HepG2 (cell line): ENCODE results near the gene SEMA3F. TPM values are rescaled to one million over a fixed set of nuclear protein-coding genes. Genes with fewer than 3 reads are reported as not detected.

Source experiments
- ARID2 ChIP-seq: sonication (generic); formaldehyde crosslinking; IDR thresholded peaks from 2 replicates; pipeline ENCODE4 v1.8.1; 2022; ENCODE audit warnings: mild to moderate bottlenecking, missing genetic modification reagents, borderline replicate concordance
- FOSL2 ChIP-seq: sonication (generic); formaldehyde crosslinking; IDR thresholded peaks from 2 replicates; pipeline ENCODE4 v1.4.0; 2020; ENCODE audit warnings: missing genetic modification reagents
- FOXC1 ChIP-seq: sonication (generic); formaldehyde crosslinking; IDR thresholded peaks from 2 replicates; pipeline ENCODE4 v1.8.0; 2022; ENCODE audit warnings: mild to moderate bottlenecking, missing genetic modification reagents, borderline replicate concordance
- GZF1 ChIP-seq: sonication (generic); formaldehyde crosslinking; IDR thresholded peaks from 2 replicates; pipeline ENCODE4 v1.5.1; 2020; ENCODE audit warnings: mild to moderate bottlenecking, missing genetic modification reagents
- HDAC2 ChIP-seq: sonication (generic); formaldehyde crosslinking; IDR thresholded peaks from 2 replicates; pipeline ENCODE4 v1.4.0; 2020; ENCODE audit warnings: missing genetic modification reagents
- HNF4A ChIP-seq: sonication (generic); formaldehyde crosslinking; IDR thresholded peaks from 2 replicates; pipeline ENCODE4 v1.4.0; 2020; ENCODE audit warnings: missing genetic modification reagents
- HOXA3 ChIP-seq: sonication (generic); formaldehyde crosslinking; IDR thresholded peaks from 2 replicates; pipeline ENCODE4 v1.5.0; 2020; ENCODE audit warnings: missing genetic modification reagents
- IRF1 ChIP-seq: sonication (generic); formaldehyde crosslinking; IDR thresholded peaks from 2 replicates; pipeline ENCODE4 v1.4.0; 2020; ENCODE audit warnings: low read depth, mild to moderate bottlenecking, missing genetic modification reagents
- MTA1 ChIP-seq: sonication (generic); formaldehyde crosslinking; IDR thresholded peaks from 2 replicates; pipeline ENCODE4 v1.4.0; 2020; ENCODE audit warnings: missing genetic modification reagents, mild to moderate bottlenecking, borderline replicate concordance
- NR2F1 ChIP-seq, 2 experiments: fragments of 450-650 bp in 1 of 2; formaldehyde crosslinking in 1 of 2; IDR thresholded peaks; 2 replicates each; pipeline versions ENCODE4 v1.5.0 to v1.6.1; 2016 to 2020; ENCODE audit warnings: mild to moderate bottlenecking in 1 of 2, missing compliant biosample characterization in 1 of 2, missing genetic modification reagents in 1 of 2, moderate library complexity in 1 of 2
- PATZ1 ChIP-seq: sonication (generic); formaldehyde crosslinking; IDR thresholded peaks from 2 replicates; pipeline ENCODE4 v1.4.0; 2020; ENCODE audit warnings: missing genetic modification reagents
- PAWR ChIP-seq: sonication (generic); formaldehyde crosslinking; IDR thresholded peaks from 2 replicates; pipeline ENCODE4 v1.4.0; 2020; ENCODE audit warnings: missing genetic modification reagents, mild to moderate bottlenecking, borderline replicate concordance
- PHF21A ChIP-seq: sonication (generic); formaldehyde crosslinking; IDR thresholded peaks from 2 replicates; pipeline ENCODE4 v1.5.0; 2020; ENCODE audit warnings: mild to moderate bottlenecking, missing genetic modification reagents
- TBX2 ChIP-seq: sonication (generic); formaldehyde crosslinking; IDR thresholded peaks from 2 replicates; pipeline ENCODE4 v1.5.0; 2020; ENCODE audit warnings: missing genetic modification reagents, mild to moderate bottlenecking, borderline replicate concordance
- ZBTB7B ChIP-seq: sonication (generic); formaldehyde crosslinking; IDR thresholded peaks from 2 replicates; pipeline ENCODE4 v1.4.0; 2020; ENCODE audit warnings: missing genetic modification reagents
- ZNF121 ChIP-seq: sonication (generic); formaldehyde crosslinking; IDR thresholded peaks from 2 replicates; pipeline ENCODE4 v1.5.0; 2020; ENCODE audit warnings: mild to moderate bottlenecking, missing genetic modification reagents
- ZNF225 ChIP-seq: sonication (generic); formaldehyde crosslinking; IDR thresholded peaks from 2 replicates; pipeline ENCODE4 v1.4.0; 2020; ENCODE audit warnings: mild to moderate bottlenecking, missing genetic modification reagents
- ZNF251 ChIP-seq: sonication (generic); formaldehyde crosslinking; IDR thresholded peaks from 2 replicates; pipeline ENCODE4 v1.9.0; 2021; ENCODE audit warnings: mild to moderate bottlenecking, missing genetic modification reagents
- ZNF512B ChIP-seq: sonication (generic); formaldehyde crosslinking; IDR thresholded peaks from 2 replicates; pipeline ENCODE4 v1.5.1; 2020; ENCODE audit warnings: missing genetic modification reagents, mild to moderate bottlenecking, borderline replicate concordance
- ZNF619 ChIP-seq: sonication (generic); formaldehyde crosslinking; IDR thresholded peaks from 2 replicates; pipeline ENCODE4 v1.4.0; 2020; ENCODE audit warnings: mild to moderate bottlenecking, missing genetic modification reagents
- ZNF644 ChIP-seq: IDR thresholded peaks from 2 replicates; pipeline ENCODE4 v1.6.1; 2016; ENCODE audit warnings: low read depth
- ZNF761 ChIP-seq: sonication (generic); formaldehyde crosslinking; conservative IDR thresholded peaks from 2 replicates; pipeline ENCODE4 v1.4.0; 2020; ENCODE audit warnings: mild to moderate bottlenecking, missing genetic modification reagents
- polyA plus RNA-seq, 8 experiments: library from polyadenylated mRNA; depleted of rRNA in 3 of 8; stranded (reverse) in 7 of 8; unstranded in 1 of 8; fragments of >200 nt; fragmentation: Illumina TruSeq in 4 of 8; extraction: Trizol in 4 of 8; gene quantifications; 2 replicates each; pipeline versions ENCODE4 v1.2.1 to v1.2.3, GENCODE V29; 2011 to 2016; ENCODE audit warnings: low read depth in 4 of 8, missing spikeins in 1 of 8, mixed read lengths in 1 of 8; ENCODE audit not compliant: insufficient read depth in 1 of 8
- total RNA-seq, 5 experiments: library from RNA; depleted of rRNA; stranded (reverse); fragments of >200 nt; fragmentation: Illumina TruSeq; extraction: Trizol; gene quantifications; 2 replicates each; pipeline ENCODE4 v1.2.3, GENCODE V29; 2016; ENCODE audit warnings: low read depth in 1 of 5
- TF ChIP-seq, protein P1 (sequence below): IDR thresholded peaks from 2 replicates; pipeline ENCODE4 v1.6.1; 2016; ENCODE audit warnings: low read depth

Gene SEMA3F
- total and polyA plus RNA-seq, 2 of the 13 experiments (the other 11 are each of a cell fraction or from before 2014, with no cell fraction given): 7.6 to 17.2 TPM

GRCh38 chr3:50210510-50211367 lies 55.6 kb downstream of the SEMA3F start (continued):
- TF ChIP-seq HOXA3 (CRISPR knock-in tag): peak; percentile 83
- TF ChIP-seq PATZ1 (CRISPR knock-in tag): peak; percentile 99
- TF ChIP-seq NR2F1 (CRISPR knock-in tag; IDR thresholded peaks at IDR 0.05): peak in 1 of 2 experiments; percentile 76; a peak in 1 of 4 replicates
- TF ChIP-seq ZNF644 (CRISPR knock-in tag): no peak; the same call in 1 of the 2 replicates
- TF ChIP-seq TBX2 (CRISPR knock-in tag): peak; percentile 97
- TF ChIP-seq PAWR: no peak
- TF ChIP-seq ZBTB7B (CRISPR knock-in tag): peak; percentile 56; the same call in 1 of the 2 replicates
- TF ChIP-seq ZNF225 (CRISPR knock-in tag): peak; percentile 2; the same call in 1 of the 2 replicates
- TF ChIP-seq, protein P1, sequence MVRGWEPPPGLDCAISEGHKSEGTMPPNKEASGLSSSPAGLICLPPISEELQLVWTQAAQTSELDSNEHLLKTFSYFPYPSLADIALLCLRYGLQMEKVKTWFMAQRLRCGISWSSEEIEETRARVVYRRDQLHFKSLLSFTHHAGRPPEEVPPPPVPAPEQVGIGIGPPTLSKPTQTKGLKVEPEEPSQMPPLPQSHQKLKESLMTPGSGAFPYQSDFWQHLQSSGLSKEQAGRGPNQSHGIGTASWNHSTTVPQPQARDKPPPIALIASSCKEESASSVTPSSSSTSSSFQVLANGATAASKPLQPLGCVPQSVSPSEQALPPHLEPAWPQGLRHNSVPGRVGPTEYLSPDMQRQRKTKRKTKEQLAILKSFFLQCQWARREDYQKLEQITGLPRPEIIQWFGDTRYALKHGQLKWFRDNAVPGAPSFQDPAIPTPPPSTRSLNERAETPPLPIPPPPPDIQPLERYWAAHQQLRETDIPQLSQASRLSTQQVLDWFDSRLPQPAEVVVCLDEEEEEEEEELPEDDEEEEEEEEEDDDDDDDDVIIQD: no peak; the same call in 1 of the 2 replicates
- no peak for TF ChIP-seq ZNF619
- TF ChIP-seq ZNF121 (CRISPR knock-in tag): no peak; the same call in 1 of the 2 replicates
- TF ChIP-seq FOSL2 (CRISPR knock-in tag): peak; percentile 87
- TF ChIP-seq ZNF512B (CRISPR knock-in tag): no peak
- peak; percentile 83 for TF ChIP-seq HDAC2 (CRISPR knock-in tag)
- no peak; the same call in 1 of the 2 replicates for TF ChIP-seq FOXC1 (CRISPR knock-in tag)
- 0 out of 2 replicates have a peak, but pooled peaks have one; percentile 28 for TF ChIP-seq ZNF761
- TF ChIP-seq PHF21A (CRISPR knock-in tag): peak; percentile 78; the same call in 1 of the 2 replicates
- peak; percentile 92 for TF ChIP-seq HNF4A (CRISPR knock-in tag)
- peak; percentile 98 for TF ChIP-seq MTA1 (CRISPR knock-in tag)
- no peak for TF ChIP-seq GZF1 (CRISPR knock-in tag)
- no peak for TF ChIP-seq ZNF251
- TF ChIP-seq IRF1 (CRISPR knock-in tag): no peak
- no peak for TF ChIP-seq ARID2 (CRISPR knock-in tag)
